NT2/D1 (cell line): ENCODE data around the gene RWDD3.

Experiments used
- DNase-seq: peaks from one replicate; pipeline ENCODE4 v3.0.0-alpha.2; 2011; ENCODE audit warnings: low read depth, low spot score
- H3K27me3 ChIP-seq: 2 replicates; pipeline ENCODE4 v1.6.0; 2011; ENCODE audit warnings: mild to moderate bottlenecking; ENCODE audit not compliant: insufficient read length, insufficient read depth
- H3K36me3 ChIP-seq: 2 replicates; pipeline ENCODE4 v1.6.1; 2011; ENCODE audit warnings: mild to moderate bottlenecking, low read length, mixed read lengths; ENCODE audit not compliant: insufficient read depth, insufficient read length
- H3K4me1 ChIP-seq: 2 replicates; pipeline ENCODE4 v1.5.1; 2011; ENCODE audit not compliant: insufficient read depth, insufficient read length
- H3K4me3 ChIP-seq: 2 replicates; pipeline ENCODE4 v1.5.1; 2011; ENCODE audit warnings: low read depth; ENCODE audit not compliant: insufficient read length
- H3K9ac ChIP-seq: 2 replicates; pipeline ENCODE4 v1.6.0; 2011; ENCODE audit warnings: low read depth; ENCODE audit not compliant: insufficient read length
- H3K9me3 ChIP-seq: 2 replicates; pipeline ENCODE4 v1.5.1; 2011; ENCODE audit warnings: mild to moderate bottlenecking, low read length; ENCODE audit not compliant: insufficient read depth
- SUZ12 ChIP-seq: IDR thresholded peaks from 2 replicates; pipeline ENCODE4 v1.6.1; 2011; ENCODE audit not compliant: insufficient read length, insufficient read depth; ENCODE audit errors: extremely low read depth
- YY1 ChIP-seq: IDR thresholded peaks from 2 replicates; pipeline ENCODE4 v1.6.1; 2011; ENCODE audit not compliant: insufficient read length, insufficient read depth
- ZNF274 ChIP-seq: IDR thresholded peaks from 2 replicates; pipeline ENCODE4 v1.6.1; 2011; ENCODE audit warnings: mild to moderate bottlenecking, low read depth, low read length

Gene RWDD3

GRCh38 chr1:95230768-95231191, 3.2 kb upstream of the RWDD3 start:
- TF ChIP-seq ZNF274: no peak
- TF ChIP-seq SUZ12: no peak
- TF ChIP-seq YY1: no peak
- no peaks in the 10 kb centered on the region for H3K9me3 ChIP-seq
- no peak overlapping the region for H3K4me3 ChIP-seq
- no peak for DNase-seq
- H3K36me3 ChIP-seq: no peaks in the 10 kb centered on the region
- no peaks in the 10 kb centered on the region for H3K27me3 ChIP-seq
- H3K4me1 ChIP-seq: no peaks in the 10 kb centered on the region
- H3K9ac ChIP-seq: no peak overlapping the region

- H3K9ac ChIP-seq: peak overlapping the region; percentile 50
- DNase-seq: no peak
Measured at GRCh38 chr1:95232646-95233318, 1.2 kb upstream of the RWDD3 start.

GRCh38 chr1:95233319-95233736, 682 bp upstream of the RWDD3 start:
- Histone ChIP-seq H3K9me3 (no peaks in the 10 kb centered on the region), H3K27me3 (no peaks in the 10 kb centered on the region), H3K9ac (peak overlapping the region; percentile 50), H3K4me3 (peak overlapping the region; percentile 69), H3K4me1 (no peaks in the 10 kb centered on the region), H3K36me3 (peaks cover 7% of the 10 kb centered on the region)
- TF ChIP-seq YY1 (no peak), ZNF274 (no peak), SUZ12 (no peak)
- no peak for DNase-seq

More at GRCh38 chr1:95232646-95233318, 1.2 kb upstream of the RWDD3 start:
- no peaks in the 10 kb centered on the region for H3K9me3 ChIP-seq
- H3K4me1 ChIP-seq: no peaks in the 10 kb centered on the region
- H3K27me3 ChIP-seq: no peaks in the 10 kb centered on the region
- H3K36me3 ChIP-seq: peaks cover 4% of the 10 kb centered on the region
- peak overlapping the region; percentile 69 for H3K4me3 ChIP-seq
- no peak for TF ChIP-seq YY1
- TF ChIP-seq ZNF274: no peak
- no peak for TF ChIP-seq SUZ12

GRCh38 chr1:95236784-95237575, 3.0 kb downstream of the RWDD3 start:
- no peak overlapping the region for H3K4me3 ChIP-seq

GRCh38 chr1:95237981-95238703, 4.1 kb downstream of the RWDD3 start:
- no peak for TF ChIP-seq SUZ12
- TF ChIP-seq YY1: no peak
- no peak for TF ChIP-seq ZNF274
- DNase-seq: no peak

More at GRCh38 chr1:95236784-95237575, 3.0 kb downstream of the RWDD3 start:
- DNase-seq: no peak
- H3K4me1 ChIP-seq: no peaks in the 10 kb centered on the region
- H3K9ac ChIP-seq: no peak overlapping the region
- H3K27me3 ChIP-seq: no peaks in the 10 kb centered on the region
- H3K36me3 ChIP-seq: peaks cover 32% of the 10 kb centered on the region
- no peak for TF ChIP-seq YY1
- no peak for TF ChIP-seq SUZ12
- TF ChIP-seq ZNF274: no peak
- peaks cover 22% of the 10 kb centered on the region; the same call in 1 of the 2 replicates for H3K9me3 ChIP-seq

GRCh38 chr1:95245029-95245428, 11.0 kb downstream of the RWDD3 start:
- Histone ChIP-seq H3K9ac (no peak overlapping the region), H3K4me1 (no peaks in the 10 kb centered on the region), H3K4me3 (no peak overlapping the region), H3K36me3 (peaks cover 62% of the 10 kb centered on the region), H3K9me3 (peaks cover 24% of the 10 kb centered on the region; the same call in 1 of the 2 replicates), H3K27me3 (no peaks in the 10 kb centered on the region)
- TF ChIP-seq YY1 (no peak), SUZ12 (no peak), ZNF274 (no peak)
- DNase-seq: no peak

More at GRCh38 chr1:95237981-95238703, 4.1 kb downstream of the RWDD3 start:
- Histone ChIP-seq H3K4me3 (no peak overlapping the region), H3K9me3 (peaks cover 26% of the 10 kb centered on the region; the same call in 1 of the 2 replicates), H3K9ac (no peak overlapping the region), H3K4me1 (no peaks in the 10 kb centered on the region), H3K36me3 (peaks cover 38% of the 10 kb centered on the region), H3K27me3 (no peaks in the 10 kb centered on the region)

- no peak for DNase-seq
- TF ChIP-seq ZNF274: no peak
- no peak for TF ChIP-seq SUZ12
- no peak for TF ChIP-seq YY1
- no peak overlapping the region for H3K9ac ChIP-seq
- no peaks in the 10 kb centered on the region for H3K27me3 ChIP-seq
- peaks cover 9% of the 10 kb centered on the region; the same call in 1 of the 2 replicates for H3K9me3 ChIP-seq
- H3K4me1 ChIP-seq: no peaks in the 10 kb centered on the region
- H3K4me3 ChIP-seq: no peak overlapping the region
- H3K36me3 ChIP-seq: peaks cover 48% of the 10 kb centered on the region
Measured at GRCh38 chr1:95246511-95246910, 12.5 kb downstream of the RWDD3 start.
